ENCODE results near the gene TEAD3.
"Not testable (repeated sequence)": the region's sequence is repeated elsewhere in the genome, so short reads cannot be mapped to it uniquely, and the experiment has no call there.

TEAD3 gene

DNA sequence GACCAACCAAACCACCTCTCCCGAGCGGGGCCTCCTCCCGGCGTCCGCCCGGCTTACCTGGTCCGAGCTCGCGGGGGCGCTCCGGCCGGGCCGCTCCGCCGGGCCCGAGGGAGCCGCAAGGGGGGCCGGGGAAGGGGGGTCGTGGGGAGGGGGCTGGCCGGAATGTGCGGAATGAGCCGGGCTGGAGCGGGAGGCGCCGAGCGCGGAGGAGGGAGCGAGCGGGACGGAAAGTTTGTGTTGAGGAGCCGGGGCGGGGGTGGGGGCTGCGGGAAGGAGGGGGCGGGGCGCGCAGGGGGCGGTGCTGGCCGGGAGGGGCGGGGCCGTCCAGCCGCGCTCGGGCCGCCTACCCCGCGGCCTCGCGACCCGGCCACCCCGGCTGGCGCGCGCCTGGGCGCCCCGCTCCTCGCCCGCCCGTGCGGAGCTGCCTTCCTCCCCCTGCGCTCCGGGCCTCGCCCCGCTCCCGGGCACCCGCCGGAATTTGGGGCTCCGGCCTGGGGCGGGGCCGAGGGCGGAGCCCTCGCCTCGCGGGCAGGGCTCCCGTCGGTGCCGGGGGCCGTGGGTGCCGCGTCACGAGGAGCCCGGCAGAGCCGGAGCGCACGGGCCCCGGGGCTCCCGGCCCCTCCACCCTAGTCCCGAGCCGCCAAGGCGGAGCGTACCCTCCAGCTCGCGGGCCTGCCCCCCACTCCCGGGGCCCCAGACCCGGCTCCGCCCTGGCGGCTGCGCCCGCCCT, at the start of gene TEAD3:
Gene TEAD3, minus strand, starts transcription at position 239 of the 730 bp plus-strand sequence.
- peak; percentile 88 for DNase-seq

DNA sequence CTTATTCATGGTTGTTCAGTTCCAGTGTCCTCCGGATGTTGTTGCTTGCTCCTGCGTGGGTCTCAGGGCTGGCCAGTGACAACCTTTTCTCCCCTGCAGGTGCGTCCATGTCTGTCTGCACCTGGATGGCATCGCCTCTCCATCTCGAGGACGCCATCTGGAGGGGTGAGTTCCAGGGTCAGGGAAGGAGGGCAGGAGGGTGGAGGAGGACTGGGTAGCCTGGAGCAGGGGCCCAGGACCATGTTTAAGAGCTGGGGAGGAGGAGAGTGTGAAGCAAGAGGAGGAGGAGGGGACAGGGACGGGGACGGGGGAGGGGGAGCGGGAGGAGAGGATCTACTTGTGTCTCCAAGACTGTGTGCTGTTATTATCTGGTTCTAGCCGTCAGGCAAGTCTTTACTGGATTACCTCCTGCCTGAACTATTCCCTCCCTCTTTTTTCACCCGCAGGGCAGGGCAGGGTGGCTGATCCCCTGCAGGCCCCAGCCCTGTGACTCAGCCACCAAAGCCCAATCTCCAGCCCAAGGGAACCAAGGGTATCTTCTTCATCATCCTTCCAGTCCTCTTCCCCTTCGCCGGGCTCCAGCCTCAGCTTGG, 48.0 kb upstream of the TEAD3 start:
- no peak for DNase-seq

DNA sequence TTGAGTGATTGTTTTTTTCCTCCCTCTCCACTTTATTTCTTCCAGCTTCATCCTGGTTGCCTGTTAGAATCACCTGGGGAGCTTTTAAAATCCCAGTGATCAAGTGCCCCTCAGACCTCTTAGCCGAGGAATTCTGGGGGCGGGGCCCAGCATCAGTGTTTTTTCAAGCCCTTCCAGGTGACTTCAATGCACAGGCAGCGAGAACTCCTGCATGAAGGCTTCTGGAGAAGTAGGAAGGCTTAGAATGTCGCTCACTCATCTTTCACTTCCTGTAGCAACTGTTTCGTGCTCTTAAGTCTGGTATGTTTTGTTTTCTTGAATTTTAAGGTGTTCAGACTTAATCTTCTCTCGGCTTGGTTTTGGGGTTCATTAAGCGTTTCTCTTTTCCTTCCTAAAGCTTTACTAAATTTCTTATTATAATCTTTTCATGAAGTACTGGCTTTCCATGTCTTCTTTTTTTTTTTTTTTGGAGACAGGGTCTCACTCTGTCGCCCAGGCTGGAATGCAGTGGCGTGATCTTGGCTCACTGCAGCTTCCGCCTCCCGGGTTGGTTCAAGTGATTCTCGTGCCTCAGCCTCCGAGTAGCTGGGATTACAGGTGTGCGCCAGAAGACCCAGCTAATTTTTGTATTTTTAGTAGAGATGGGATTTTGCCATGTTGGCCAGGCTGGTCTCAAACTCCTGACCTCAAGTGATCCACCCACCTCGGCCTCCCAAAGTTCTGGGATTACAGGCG, 46.7 kb upstream of the TEAD3 start:
- no peak for DNase-seq

DNA sequence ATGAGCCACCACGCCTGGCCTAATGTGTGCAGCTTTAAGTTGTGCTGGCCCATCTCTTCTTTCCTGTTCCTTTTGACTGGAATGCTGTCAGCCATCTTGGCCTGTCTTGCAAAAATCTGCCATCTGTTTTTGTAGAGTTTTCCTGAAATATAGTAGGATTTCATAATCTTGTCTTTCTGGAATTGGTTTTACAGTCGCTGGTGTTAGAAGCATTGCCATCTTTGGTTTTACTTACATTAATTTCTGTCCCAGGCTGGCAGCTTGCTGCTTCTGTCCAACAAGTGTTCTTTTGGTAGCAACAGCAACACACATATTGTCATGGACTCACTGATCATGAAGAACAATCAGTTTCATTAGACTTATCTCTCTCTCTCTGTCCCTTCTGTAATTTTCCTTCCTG, 45.0 kb upstream of the TEAD3 start:
- no peak for DNase-seq

DNA sequence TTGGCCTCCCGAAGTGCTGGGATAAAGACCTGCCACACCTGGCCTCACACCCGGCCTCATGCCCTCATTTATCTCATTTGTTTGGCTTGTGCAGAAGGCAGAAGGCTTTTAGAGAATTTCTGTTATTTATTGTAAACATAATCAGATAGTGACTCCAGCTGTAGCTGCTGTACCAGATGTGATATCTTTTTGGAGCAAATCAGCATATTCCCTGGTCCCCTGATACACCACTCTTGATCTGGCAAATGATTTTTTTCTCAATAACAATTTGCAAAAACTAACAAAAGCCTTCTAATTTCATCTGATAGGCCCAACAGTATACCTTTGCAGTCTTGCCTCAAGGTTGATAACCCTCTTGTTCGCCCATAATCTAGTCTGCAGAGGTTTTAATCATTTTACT, 42.3 kb upstream of the TEAD3 start:
- no peak for DNase-seq

DNA sequence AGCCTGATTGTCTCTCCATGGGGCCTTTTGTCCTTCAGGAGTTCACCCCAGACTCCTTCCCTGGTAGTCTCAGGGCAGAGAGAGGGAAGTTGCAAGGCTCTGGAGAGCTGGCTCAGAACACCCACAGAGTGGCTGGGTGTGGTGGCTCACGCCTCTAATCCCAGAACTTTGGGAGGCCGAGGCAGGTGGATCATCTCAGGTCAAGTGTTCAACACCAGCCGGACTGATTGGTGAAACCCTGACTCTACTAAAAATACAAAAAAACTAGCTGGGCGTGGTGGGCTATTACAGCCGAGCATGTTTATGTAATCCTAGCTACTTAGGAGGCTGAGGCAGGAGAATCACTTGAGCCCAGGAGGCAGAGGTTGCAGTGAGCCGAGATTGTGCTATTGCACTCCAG, 39.0 kb upstream of the TEAD3 start:
- DNase-seq: not testable (repeated sequence)

DNA sequence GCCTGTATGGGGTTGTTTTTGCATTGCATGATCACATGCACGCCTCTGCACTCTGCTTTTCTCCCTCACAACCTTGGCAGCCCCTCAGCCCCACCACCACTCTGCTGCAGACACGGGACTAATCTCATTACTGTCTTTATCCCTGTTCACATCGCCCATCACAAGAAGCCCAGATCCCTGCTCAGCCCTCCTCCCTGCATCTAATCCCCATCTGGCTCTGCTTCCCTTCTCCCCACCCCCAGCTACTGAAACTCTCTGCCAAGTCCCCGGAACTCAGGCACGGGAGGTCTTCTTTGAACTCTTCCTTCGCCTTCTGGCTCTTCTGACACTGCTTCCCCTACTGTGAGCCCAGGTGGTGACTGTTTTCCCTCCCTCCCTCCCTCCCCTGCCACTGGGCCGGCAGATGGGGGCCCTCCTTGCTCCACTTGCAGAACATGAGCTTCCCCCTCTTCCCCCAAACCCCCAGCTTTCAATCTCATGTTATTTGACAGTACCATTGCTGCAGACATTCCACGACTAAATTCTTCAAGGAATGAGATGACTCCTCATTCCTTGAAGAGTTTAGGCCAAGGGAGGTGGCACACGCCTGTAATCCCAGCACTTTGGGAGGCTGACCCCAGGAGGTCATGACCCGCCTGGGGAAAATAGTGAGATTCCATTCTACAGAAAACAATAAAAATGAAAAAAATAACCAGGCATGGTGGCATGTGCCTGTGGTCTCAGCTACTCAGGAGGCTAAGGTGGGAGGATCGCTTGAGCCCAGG, 37.7 kb upstream of the TEAD3 start:
- peak; percentile 89 for DNase-seq

DNA sequence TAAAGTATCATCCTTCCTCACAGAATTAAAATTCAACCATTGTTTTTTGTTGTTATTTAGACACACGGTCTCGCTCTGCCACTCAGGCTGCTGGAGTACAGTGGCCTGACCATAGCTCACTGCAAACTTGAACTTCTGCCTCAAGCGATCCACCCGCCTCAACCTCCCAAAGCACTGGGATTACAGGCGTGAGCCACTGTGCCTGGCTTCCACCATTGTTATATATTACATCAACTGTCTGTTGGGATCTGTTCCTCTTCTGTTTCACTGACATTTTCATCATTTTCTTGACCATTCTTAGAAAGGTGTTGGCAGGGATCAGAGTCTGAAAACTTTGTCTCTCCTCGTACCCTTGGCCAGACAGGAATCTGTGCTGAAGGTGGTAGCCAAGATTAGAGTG, 37.1 kb upstream of the TEAD3 start:
- DNase-seq: no peak

DNA sequence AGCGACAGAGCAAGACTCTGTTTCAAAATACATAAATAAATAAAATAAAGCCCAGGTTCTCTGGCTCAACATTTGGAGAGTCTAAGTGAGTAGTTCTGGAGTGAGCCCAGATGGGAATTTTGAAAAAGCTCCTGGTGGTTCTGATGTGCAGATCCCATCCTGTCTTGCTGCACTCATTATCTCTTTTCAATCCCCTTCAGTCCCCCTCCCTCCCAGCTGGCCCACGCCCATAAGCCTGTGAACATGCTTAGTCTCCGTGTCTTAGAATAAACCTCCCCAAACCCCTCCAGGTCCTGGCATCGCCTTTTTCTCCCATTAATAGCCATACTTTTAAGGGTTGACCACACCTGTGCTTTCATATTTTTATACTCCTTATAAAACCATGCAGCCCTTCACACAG, 35.2 kb upstream of the TEAD3 start:
- no peak for DNase-seq

DNA sequence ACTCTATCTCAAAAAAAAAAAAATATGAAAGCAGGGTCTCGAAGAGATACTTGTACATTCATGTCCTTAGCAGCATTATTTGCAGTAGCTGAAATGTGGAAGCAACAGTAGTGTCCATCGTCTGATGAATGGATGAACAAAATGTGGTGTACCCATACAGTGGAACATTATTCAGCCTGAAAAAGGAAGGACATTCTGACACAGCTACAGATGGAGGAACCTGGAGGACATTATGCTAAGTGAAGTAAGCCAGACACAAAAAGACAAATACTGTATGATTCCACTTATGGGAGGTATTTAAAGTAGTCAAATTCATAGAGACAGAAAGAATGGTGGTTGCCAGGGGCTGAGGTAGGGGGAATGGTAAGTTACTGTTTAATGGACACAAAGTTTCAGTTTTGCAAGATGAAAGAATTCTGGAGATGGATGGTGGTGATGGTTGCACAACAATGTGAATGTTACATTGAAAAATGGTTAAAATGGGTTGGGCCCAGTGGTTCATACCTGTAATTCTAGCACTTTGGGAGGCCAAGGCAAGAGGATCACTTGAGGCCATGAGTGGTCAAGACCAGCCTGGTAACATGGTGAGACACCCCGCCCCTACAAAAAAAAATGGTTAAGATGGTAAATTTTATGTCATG, 27.6 kb upstream of the TEAD3 start:
- no peak for DNase-seq

DNA sequence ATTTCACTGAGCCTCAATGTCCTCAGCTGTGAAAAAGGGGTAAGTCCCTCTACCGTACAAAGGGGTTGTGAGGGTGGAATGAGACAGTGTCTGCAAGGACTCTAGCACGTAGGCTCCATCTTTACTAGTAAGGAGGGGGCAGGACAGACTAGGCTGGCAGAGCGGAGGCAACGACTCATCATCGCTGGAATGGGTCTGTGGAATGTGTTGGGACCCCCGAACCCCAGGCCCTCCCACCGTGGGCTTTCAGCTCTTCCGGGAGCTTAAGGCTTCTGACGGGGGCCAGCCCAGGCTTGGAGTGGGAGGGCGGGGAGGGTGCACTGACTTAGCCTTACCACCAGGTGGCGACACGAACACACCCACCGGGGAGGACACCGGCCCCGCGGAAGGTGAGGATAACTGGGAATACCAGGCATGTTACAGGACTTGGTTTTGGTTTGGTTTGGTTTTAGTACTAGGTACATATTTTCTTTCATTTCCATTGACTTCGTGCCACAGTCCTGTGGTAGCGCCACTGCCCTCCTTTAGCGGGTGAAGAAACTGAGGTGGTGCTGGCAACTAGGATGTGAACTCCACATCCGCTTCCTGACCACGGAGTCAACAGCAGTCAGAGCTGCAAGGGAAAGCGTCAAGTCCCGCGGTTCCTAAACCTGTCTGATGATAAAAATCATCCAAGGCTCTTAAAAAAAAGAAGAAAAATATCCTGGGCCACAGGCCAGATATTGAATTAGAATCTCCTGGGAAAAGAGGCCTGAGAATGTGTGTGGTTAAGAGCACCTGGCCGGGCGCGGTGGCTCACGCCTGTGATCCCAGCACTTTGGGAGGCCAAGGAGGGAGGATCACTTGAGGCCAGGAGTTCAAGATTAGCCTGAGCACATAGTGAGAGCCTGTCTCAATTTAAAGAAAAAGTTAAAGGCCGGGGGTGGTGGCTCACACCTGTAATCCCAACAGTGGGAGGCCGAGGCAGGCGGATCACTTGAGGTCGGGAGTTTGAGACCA, 26.1 kb upstream of the TEAD3 start:
- peak; percentile 87 for DNase-seq

DNA sequence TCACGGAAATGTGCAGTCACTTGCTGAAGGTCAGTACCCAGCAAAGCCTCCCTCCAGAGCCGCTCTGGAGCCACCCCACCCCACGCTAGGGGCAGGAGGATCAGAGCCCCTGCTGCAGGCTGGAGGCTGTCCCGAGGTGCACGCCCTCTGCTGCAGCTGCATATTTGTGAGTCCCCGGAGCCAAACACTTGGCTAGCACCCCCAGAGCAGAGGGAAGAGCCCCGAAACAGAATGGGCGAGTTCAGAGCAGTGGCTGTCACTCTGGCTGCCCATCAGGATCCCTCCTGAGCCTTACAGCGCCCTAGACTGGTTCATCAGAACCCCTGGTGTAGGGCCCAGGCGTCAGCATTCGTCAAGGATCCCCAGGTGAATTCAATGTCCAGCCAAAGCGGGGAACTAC, 25.3 kb upstream of the TEAD3 start:
- no peak for DNase-seq

DNA sequence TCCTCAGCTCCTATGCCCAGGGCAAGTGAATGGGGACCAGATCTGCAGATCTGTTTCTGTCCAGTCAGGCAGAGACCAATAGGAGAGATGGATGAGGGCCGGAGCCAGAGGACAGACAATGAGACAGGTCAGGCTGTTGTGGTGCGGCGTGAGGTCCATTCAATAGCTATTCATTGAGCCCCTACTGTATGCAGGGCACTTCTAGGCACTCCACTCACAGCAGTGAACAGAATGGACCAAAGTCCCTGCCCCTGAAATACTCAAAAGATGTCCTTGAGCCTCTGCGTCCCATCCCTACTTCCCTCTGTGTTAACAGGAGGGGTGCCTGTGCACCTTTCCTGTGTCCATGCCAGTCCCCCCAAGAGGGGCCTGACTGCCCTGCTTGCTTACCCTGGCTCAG, 24.4 kb upstream of the TEAD3 start:
- DNase-seq: no peak

DNA sequence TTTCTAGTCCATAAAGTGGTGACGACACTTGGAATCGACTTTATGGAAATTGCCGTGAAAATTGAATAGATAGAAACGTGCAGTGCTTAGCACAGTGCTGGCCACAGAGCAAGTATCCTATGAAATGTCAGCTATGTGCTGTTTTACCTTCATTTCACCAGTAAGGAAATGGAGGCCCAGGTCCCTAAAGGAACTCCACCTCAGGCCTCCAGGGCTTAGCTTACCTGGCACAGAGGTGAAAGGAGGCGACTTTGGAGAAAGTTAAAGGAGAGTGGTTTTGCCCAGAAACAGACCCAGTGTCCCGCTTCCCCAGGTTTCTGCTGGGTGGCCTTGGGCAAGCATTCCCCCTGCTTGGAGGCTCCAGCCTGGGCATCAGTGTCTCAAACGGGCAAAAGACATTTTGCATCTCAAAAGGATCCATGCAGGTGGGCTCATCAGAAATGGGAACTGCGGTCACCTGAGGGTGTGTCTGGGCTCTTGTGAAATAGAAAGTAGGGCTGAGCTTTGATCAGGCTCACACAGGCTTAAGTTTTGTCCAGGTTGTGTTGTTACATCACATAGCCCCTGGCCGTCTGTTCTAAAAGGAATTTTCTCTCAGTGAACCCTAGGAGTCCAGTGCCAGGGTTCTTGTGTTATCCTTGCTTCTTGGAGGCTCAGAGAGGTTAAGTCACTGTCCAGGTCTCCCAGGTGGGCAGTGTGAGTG, 22.6 kb upstream of the TEAD3 start:
- no peak for DNase-seq

DNA sequence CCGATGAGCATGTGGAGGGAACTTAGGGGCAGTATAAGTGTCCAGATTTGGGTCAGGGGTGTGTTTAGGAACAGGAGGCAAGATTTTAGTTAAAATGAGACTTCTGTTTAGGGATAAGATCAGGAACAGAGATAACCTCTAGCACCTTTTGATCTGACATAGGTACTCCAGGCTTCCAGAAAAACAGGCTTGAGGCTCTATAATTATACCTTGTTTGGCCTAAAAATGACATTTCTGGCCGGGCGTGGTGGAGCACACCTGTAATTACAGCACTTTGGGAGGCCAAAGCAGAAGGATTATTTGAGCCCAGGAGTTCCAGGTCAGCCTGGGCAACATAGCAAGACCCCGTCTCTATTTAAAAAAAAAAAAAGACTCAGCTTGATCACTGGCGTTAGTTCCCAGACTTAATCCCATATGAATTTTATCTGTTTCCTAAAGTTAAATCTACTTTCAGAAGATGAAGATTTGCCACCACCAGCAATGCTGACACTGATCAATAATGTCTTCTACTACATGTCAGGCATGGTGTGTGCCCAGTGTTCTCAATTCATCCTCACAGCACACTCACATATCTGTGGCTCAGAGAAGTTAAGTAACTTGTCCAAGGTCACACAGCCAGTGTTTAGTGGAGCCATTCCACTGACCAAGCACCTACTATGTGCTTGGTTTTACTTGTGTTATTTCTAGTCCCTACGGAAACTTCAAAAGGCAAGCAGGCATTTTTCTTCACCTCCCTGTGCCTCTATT, 21.9 kb upstream of the TEAD3 start:
- no peak for DNase-seq

DNA sequence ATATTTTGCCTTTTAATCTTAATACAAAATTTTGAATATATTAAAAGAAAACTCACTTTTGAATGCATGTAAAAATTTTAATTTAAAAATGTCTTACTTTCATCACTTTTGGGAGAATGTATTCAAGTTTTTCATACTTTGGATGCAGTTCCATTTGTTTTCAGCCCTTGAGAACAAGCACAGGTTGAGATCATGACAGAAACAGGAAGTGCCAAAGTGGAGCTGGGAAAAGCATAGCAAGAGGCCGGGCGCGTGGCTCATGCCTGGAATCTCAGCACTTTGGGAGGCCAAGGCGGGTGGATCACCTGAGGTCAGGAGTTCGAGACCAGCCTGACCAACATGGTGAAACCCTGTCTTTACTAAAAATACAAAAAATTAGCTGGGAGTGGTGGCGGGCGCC, 21.1 kb upstream of the TEAD3 start:
- not testable (repeated sequence) for DNase-seq

DNA sequence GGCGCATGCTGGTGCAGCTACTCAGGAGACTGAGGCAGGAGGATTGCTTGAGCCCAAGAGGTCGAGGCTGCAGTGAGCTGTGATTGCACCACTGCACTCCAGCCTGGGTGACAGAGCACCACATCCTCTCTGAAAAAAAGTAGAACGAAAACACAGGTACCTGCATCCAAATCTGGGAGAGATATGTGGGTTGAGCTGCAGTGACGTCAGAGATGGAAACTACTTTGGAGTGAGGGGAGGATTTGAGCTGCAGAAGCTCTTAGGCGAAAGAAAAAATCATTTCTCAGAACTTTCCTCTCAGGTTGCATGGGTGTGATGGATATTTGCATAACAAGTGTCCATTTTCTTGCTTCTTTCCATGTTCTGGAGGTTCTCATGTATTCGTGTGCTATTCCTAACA, 19.8 kb upstream of the TEAD3 start:
- no peak for DNase-seq

DNA sequence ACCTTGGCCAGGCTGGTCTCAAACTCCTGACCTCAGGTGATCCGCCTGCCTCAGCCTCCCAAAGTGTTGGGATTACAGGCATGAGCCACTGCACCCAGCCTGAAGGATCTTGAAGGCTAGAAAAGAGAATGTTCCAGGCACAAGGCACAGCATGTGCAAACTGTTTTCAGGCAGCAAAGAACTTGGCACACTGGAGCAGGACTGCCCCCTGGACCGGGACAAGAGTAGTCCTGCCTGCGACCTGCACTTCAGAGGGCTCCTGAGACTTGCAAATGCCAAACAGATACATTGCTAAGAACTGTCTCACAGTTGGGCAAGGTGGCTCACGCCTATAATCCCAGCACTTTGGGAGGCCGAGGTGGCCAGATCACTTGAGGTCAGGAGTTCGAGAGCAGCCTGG, 19.1 kb upstream of the TEAD3 start:
- not testable (repeated sequence) for DNase-seq

DNA sequence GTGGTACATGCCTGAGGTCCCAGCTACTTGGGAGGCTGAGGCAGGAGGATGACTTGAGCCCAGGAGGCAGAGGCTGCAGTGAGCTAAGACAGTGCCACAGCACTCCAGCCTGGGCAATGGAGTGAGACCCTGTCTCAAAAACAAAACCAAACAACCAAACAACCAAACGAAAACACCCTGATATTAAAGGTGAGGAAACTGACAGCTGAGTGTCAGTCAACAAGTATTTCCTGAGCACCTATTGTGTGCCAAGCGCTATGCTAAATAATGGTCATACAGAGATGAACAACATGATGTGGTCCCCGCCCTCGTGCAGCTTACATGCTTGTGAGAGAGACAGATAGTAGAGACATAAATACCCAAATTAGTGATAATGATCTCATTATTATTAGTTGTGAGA, 17.7 kb upstream of the TEAD3 start:
- no peak for DNase-seq

DNA sequence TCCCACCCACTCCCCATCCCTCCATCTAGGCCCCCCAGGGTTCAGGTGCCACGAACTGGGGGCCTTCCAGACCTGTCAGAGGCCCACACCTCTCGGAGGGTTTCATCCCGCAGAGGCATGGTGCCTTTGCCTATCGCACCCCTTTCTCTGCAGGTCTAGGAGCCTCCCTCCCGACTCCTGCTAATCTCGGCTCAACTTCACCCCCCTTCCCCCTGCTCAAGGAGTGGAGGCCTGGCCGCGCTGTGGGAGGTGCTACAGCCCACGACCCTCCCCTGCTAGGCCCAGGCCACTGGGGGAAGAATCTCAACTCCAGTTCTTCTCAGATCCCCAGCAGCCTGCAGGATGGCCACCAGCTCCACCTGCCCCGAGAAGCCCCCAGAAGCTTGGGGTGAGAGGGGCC, 15.9 kb upstream of the TEAD3 start, which contains the start of gene TULP1:
Gene TULP1, minus strand, starts transcription at position 157 of the 400 bp plus-strand sequence. Its CDS starts 38 bp downstream, at position 119.
- no peak for DNase-seq

All from eye (tissue), 1 donor.